SK-N-SH treated with all-trans-retinoic acid at 6 μM for 48 hours (cell line): ENCODE data around the gene F3.

ENCODE experiments used
- ATAC-seq: fragments of 200-7000 bp; cut with Tn5 transposase; 3 replicates; pipeline ENCODE4 v1.9.1; 2020; ENCODE audit warnings: mild to moderate bottlenecking, moderate library complexity
- ARNTL ChIP-seq: fragments of 450-650 bp; formaldehyde crosslinking; IDR thresholded peaks from 2 replicates; pipeline ENCODE4 v1.5.0; 2020; ENCODE audit warnings: low read depth, mild to moderate bottlenecking, moderate library complexity, borderline replicate concordance
- BACH2 ChIP-seq: fragments of 250-450 bp; sonication (Bioruptor Pico); IDR thresholded peaks from 2 replicates; pipeline ENCODE4 v1.9.0; 2021; ENCODE audit warnings: mild to moderate bottlenecking, borderline replicate concordance
- CREB5 ChIP-seq: fragments of 250-450 bp; sonication (Bioruptor Pico); IDR thresholded peaks from 2 replicates; pipeline ENCODE4 v1.5.1; 2020; ENCODE audit warnings: low read depth, mild to moderate bottlenecking, moderate library complexity
- CSDC2 ChIP-seq: fragments of 250-450 bp; sonication (Bioruptor Pico); IDR thresholded peaks from 2 replicates; pipeline ENCODE4 v1.5.0; 2020; ENCODE audit warnings: mild to moderate bottlenecking, moderate library complexity
- CSRNP3 ChIP-seq: fragments of 250-450 bp; sonication (Bioruptor Pico); IDR thresholded peaks from 2 replicates; pipeline ENCODE4 v1.5.1; 2021; ENCODE audit warnings: mild to moderate bottlenecking, moderate library complexity
- ESRRG ChIP-seq: fragments of 250-450 bp; sonication (Bioruptor Pico); IDR thresholded peaks from 2 replicates; pipeline ENCODE4 v1.6.1; 2021; ENCODE audit warnings: mild to moderate bottlenecking
- GLIS3 ChIP-seq: fragments of 250-450 bp; sonication (Bioruptor Pico); IDR thresholded peaks from 2 replicates; pipeline ENCODE4 v1.5.0; 2020; ENCODE audit warnings: mild to moderate bottlenecking, moderate library complexity
- ISL1 ChIP-seq: fragments of 250-450 bp; sonication (Bioruptor Pico); IDR thresholded peaks from 2 replicates; pipeline ENCODE4 v2.1.2; 2022; ENCODE audit warnings: mild to moderate bottlenecking, moderate library complexity
- OSR1 ChIP-seq: fragments of 250-450 bp; sonication (Bioruptor Pico); IDR thresholded peaks from 2 replicates; pipeline ENCODE4 v1.8.0; 2022; ENCODE audit warnings: moderate library complexity, mild to moderate bottlenecking, inconsistent platforms
- PATZ1 ChIP-seq: fragments of 250-450 bp; sonication (Bioruptor Pico); IDR thresholded peaks from 2 replicates; pipeline ENCODE4 v1.8.0; 2020; ENCODE audit warnings: mild to moderate bottlenecking, moderate library complexity, borderline replicate concordance
- POU6F1 ChIP-seq: fragments of 250-450 bp; sonication (Bioruptor Pico); IDR thresholded peaks from 2 replicates; pipeline ENCODE4 v1.8.0; 2021; ENCODE audit warnings: low read depth, mild to moderate bottlenecking, moderate library complexity, borderline replicate concordance
- PPARA ChIP-seq: fragments of 250-450 bp; sonication (Bioruptor Pico); IDR thresholded peaks from 2 replicates; pipeline ENCODE4 v1.5.0; 2020; ENCODE audit warnings: mild to moderate bottlenecking, borderline replicate concordance
- RARB ChIP-seq: fragments of 250-450 bp; sonication (Bioruptor Pico); IDR thresholded peaks from 2 replicates; pipeline ENCODE4 v1.8.0; 2021; ENCODE audit warnings: mild to moderate bottlenecking, moderate library complexity
- SNAI2 ChIP-seq: fragments of 250-450 bp; sonication (Bioruptor Pico); IDR thresholded peaks from 2 replicates; pipeline ENCODE4 v1.5.0; 2020; ENCODE audit warnings: mild to moderate bottlenecking, moderate library complexity
- TCF4 ChIP-seq: fragments of 250-450 bp; sonication (Bioruptor Pico); IDR thresholded peaks from 2 replicates; pipeline ENCODE4 v1.8.0; 2021; ENCODE audit warnings: mild to moderate bottlenecking, moderate library complexity, borderline replicate concordance
- TOX ChIP-seq: fragments of 250-450 bp; sonication (Bioruptor Pico); IDR thresholded peaks from 2 replicates; pipeline ENCODE4 v1.8.0; 2021; ENCODE audit warnings: mild to moderate bottlenecking, moderate library complexity, borderline replicate concordance
- TSHZ2 ChIP-seq: fragments of 250-450 bp; sonication (Bioruptor Pico); IDR thresholded peaks from 2 replicates; pipeline ENCODE4 v1.5.0; 2020; ENCODE audit warnings: mild to moderate bottlenecking, moderate library complexity
- ZC3H10 ChIP-seq: fragments of 250-450 bp; sonication (Bioruptor Pico); IDR thresholded peaks from 2 replicates; pipeline ENCODE4 v1.5.1; 2021; ENCODE audit warnings: mild to moderate bottlenecking, moderate library complexity
- ZFP3 ChIP-seq: fragments of 250-450 bp; sonication (Bioruptor Pico); IDR thresholded peaks from 2 replicates; pipeline ENCODE4 v1.5.0; 2020; ENCODE audit warnings: mild to moderate bottlenecking, moderate library complexity
- ZFP30 ChIP-seq: fragments of 450-650 bp; formaldehyde crosslinking; IDR thresholded peaks from 2 replicates; pipeline ENCODE4 v1.5.0; 2022; ENCODE audit warnings: mild to moderate bottlenecking, moderate library complexity
- ZNF565 ChIP-seq: fragments of 450-650 bp; formaldehyde crosslinking; conservative IDR thresholded peaks from 2 replicates; pipeline ENCODE4 v1.5.0; 2020; ENCODE audit warnings: low read depth, mild to moderate bottlenecking, moderate library complexity
- ZNF70 ChIP-seq: fragments of 450-650 bp; formaldehyde crosslinking; IDR thresholded peaks from 2 replicates; pipeline ENCODE4 v1.5.0; 2020; ENCODE audit warnings: mild to moderate bottlenecking, moderate library complexity
- ZNF8 ChIP-seq: fragments of 450-650 bp; formaldehyde crosslinking; IDR thresholded peaks from 2 replicates; pipeline ENCODE4 v1.5.0; 2020; ENCODE audit warnings: mild to moderate bottlenecking, moderate library complexity

Gene F3

DNA sequence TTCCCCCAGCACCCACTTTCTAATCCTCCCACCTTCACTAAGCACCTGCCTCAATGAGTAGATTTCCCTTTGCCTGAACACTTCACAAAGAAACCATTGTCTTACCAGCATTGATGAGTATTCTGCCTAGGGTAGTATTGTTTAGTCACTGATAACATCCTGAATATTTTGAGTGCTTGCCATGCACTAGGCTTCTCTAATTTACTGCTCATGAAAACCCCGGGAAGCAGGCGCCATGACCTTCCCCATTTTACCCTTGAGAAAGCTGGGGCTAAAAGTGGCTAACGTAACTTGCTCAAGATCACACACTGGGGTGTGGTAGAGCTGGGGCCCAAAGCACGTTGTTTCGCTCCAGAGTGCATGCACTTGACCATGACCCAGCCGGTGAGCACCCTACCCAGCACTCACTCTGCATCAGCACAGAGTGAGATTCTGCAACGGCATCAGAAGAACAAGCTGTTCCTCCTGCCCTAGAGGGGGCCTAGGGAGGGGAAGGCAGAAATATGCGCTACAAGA is 10.6 kb upstream of the F3 start:
- TF ChIP-seq BACH2 (no peak), TCF4 (CRISPR knock-in tag) (no peak), ZC3H10 (CRISPR knock-in tag) (no peak), PATZ1 (no peak), ZNF8 (CRISPR knock-in tag) (no peak), ISL1 (no peak), CREB5 (CRISPR knock-in tag) (no peak), ZFP30 (CRISPR knock-in tag) (no peak), TOX (CRISPR knock-in tag) (no peak), TSHZ2 (CRISPR knock-in tag) (no peak), ZNF565 (CRISPR knock-in tag) (no peak), CSRNP3 (CRISPR knock-in tag) (no peak), OSR1 (CRISPR knock-in tag) (no peak), RARB (CRISPR knock-in tag) (no peak), CSDC2 (CRISPR knock-in tag) (no peak), ZFP3 (CRISPR knock-in tag) (no peak), POU6F1 (no peak), ZNF70 (CRISPR knock-in tag) (no peak), SNAI2 (CRISPR knock-in tag) (no peak), PPARA (CRISPR knock-in tag) (no peak)
- no peak for ATAC-seq

DNA sequence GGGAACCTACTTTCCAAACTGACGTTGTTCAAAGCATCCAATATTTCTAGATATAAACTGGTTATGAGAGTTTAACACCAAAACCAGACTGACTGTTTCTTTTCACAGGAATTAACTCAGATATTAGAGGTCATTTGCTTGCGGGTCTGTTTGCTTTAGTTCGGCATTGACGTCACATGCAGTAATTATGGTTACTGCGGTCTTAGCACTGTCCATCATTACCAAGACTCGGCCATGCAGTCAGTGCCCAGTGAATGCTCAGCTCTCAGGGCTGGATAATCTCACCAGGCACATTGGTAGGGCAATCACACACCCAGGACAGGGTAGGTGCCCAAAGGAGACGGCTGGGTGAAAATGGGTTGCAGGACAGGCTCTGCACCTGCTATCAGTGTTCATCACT is 9.9 kb upstream of the F3 start:
- TF ChIP-seq PPARA (CRISPR knock-in tag) (no peak), CSRNP3 (CRISPR knock-in tag) (no peak), ARNTL (no peak), OSR1 (CRISPR knock-in tag) (no peak), TCF4 (CRISPR knock-in tag) (no peak), ZNF70 (CRISPR knock-in tag) (no peak), GLIS3 (CRISPR knock-in tag) (no peak), ZFP30 (CRISPR knock-in tag) (no peak), SNAI2 (CRISPR knock-in tag) (no peak), ISL1 (no peak), ZNF565 (CRISPR knock-in tag) (no peak), ESRRG (CRISPR knock-in tag) (no peak), CREB5 (CRISPR knock-in tag) (no peak), PATZ1 (no peak), ZC3H10 (CRISPR knock-in tag) (no peak), BACH2 (no peak), ZFP3 (CRISPR knock-in tag) (no peak), POU6F1 (no peak)
- ATAC-seq: no peak
